CD4-positive, alpha-beta T cell (primary cell): ENCODE results near the gene SLC6A3. TPM values are rescaled to one million over a fixed set of nuclear protein-coding genes. Genes with fewer than 3 reads are reported as not detected.

Experiments
- ATAC-seq: fragments of 200-7000 bp; cut with Tn5 transposase; one replicate; pipeline ENCODE4 v1.10.0; 2022; ENCODE audit warnings: mild to moderate bottlenecking; ENCODE audit not compliant: poor library complexity
- CTCF ChIA-PET: fragments of 350-600 bp; sonication (Branson Sonifier 250); formaldehyde crosslinking; loops from one replicate; lab custom pipeline; 2021; ENCODE audit warnings: antibody characterized with exemption, inconsistent platforms; lab: Charles Lee
- POLR2A ChIA-PET: fragments of 350-600 bp; sonication (Branson Sonifier 250); formaldehyde crosslinking; loops from one replicate; lab custom pipeline; 2021; ENCODE audit warnings: antibody characterized with exemption, inconsistent platforms; lab: Charles Lee
- DNase-seq, 14 experiments: peaks; one replicate each; pipeline ENCODE4 v3.0.0-alpha.2; 2013 to 2020; ENCODE audit warnings: mixed read lengths in 2 of 14
- H3K27ac ChIP-seq, 2 donors: one replicate each; pipeline versions ENCODE4 v1.5.1 to v1.7.0; 2013; ENCODE audit warnings: low read length in 2 of 2, low read depth in 1 of 2, mild to moderate bottlenecking in 1 of 2
- H3K27me3 ChIP-seq, 2 experiments: 1 replicate in 1 of 2; 2 replicates in 1 of 2; pipeline versions ENCODE4 v1.6.1 to v1.7.0; 2013; ENCODE audit warnings: low read length in 2 of 2, control low read depth in 1 of 2, mild to moderate bottlenecking in 1 of 2, moderate library complexity in 1 of 2; ENCODE audit not compliant: insufficient read depth in 2 of 2, control insufficient read depth in 1 of 2
- H3K36me3 ChIP-seq: one replicate; pipeline ENCODE4 v1.6.1; 2013; ENCODE audit warnings: low read length, control low read depth; ENCODE audit not compliant: insufficient read depth
- H3K4me1 ChIP-seq: one replicate; pipeline ENCODE4 v1.6.1; 2013; ENCODE audit warnings: low read length, control low read depth; ENCODE audit not compliant: insufficient read depth
- H3K4me3 ChIP-seq: one replicate; pipeline ENCODE4 v1.5.1; 2013; ENCODE audit warnings: mild to moderate bottlenecking, low read length, moderate library complexity
- H3K9me3 ChIP-seq, 2 experiments: 1 replicate in 1 of 2; 2 replicates in 1 of 2; pipeline versions ENCODE4 v1.6.1 to v1.7.0; 2013; ENCODE audit warnings: low read length in 2 of 2, mild to moderate bottlenecking in 2 of 2, control low read depth in 1 of 2, moderate library complexity in 1 of 2; ENCODE audit not compliant: control insufficient read depth in 1 of 2, insufficient read depth in 1 of 2
- H3K27ac Mint-ChIP-seq: one replicate; pipeline ENCODE4 v1.8.0; 2020; ENCODE audit warnings: mixed read lengths
- H3K27me3 Mint-ChIP-seq: one replicate; pipeline ENCODE4 v1.8.0; 2021; ENCODE audit warnings: mixed read lengths
- H3K36me3 Mint-ChIP-seq: one replicate; pipeline ENCODE4 v1.8.0; 2021; ENCODE audit warnings: low read depth, mixed read lengths
- H3K4me1 Mint-ChIP-seq: one replicate; pipeline ENCODE4 v1.8.0; 2021; ENCODE audit warnings: low read depth, mixed read lengths
- H3K4me3 Mint-ChIP-seq: one replicate; pipeline ENCODE4 v1.8.0; 2020; ENCODE audit warnings: mild to moderate bottlenecking, mixed read lengths
- H3K9me3 Mint-ChIP-seq: one replicate; pipeline ENCODE4 v1.8.0; 2020; ENCODE audit warnings: mixed read lengths
- CTCF ChIP-seq: fragments of 200-600 bp; IDR thresholded peaks from one replicate; pipeline ENCODE4 v1.8.0; 2022; ENCODE audit warnings: antibody characterized with exemption, mild to moderate bottlenecking
- intact Hi-C, 2 experiments: fragments of 100-400 bp; cut with DNase I in 1 of 2; cut with micrococcal nuclease in 1 of 2; formaldehyde crosslinking; loops; one replicate each; pipeline versions ENCODE4 v1.15.1 to v1.9.0; 2023 to 2025; cut with DNase I, micrococcal nuclease
- total RNA-seq, 174 experiments: library from RNA in 2 of 174; stranded (reverse) in 2 of 174; gene quantifications; one replicate each; pipeline ENCODE4 v1.2.3 and lab custom pipeline; 2021 to 2026

The SLC6A3 gene
- total RNA-seq, 2 experiments from 2014 or later, result 0.08 TPM; not detected in 1

- intact Hi-C loops, result no loop called here
- ATAC-seq (no peak), DNase-seq (peak in 4 of 14 experiments; percentile 25 to 65 (median 46))
- no peak overlapping the region for H3K4me3 ChIP-seq
- ChIA-PET CTCF (no interaction called here), POLR2A (no interaction called here)
- Mint-ChIP-seq H3K36me3 (peaks cover 49% of the 10 kb centered on the region), H3K4me3 (no peak overlapping the region), H3K9me3 (no peaks in the 10 kb centered on the region), H3K4me1 (peaks cover 21% of the 10 kb centered on the region), H3K27ac (no peak overlapping the region), H3K27me3 (no peaks in the 10 kb centered on the region)
- peaks cover 0 to 8% of the 10 kb centered on the region in 2 experiments for H3K9me3 ChIP-seq
- peaks cover 32% of the 10 kb centered on the region for H3K4me1 ChIP-seq
- no peak for TF ChIP-seq CTCF
- H3K36me3 ChIP-seq, result peaks cover 52% of the 10 kb centered on the region
- no peak overlapping the region for H3K27ac ChIP-seq
- no peaks in the 10 kb centered on the region for H3K27me3 ChIP-seq
Observed at GRCh38 chr5:1488882-1489680, 43.8 kb upstream of the SLC6A3 start.

DNA sequence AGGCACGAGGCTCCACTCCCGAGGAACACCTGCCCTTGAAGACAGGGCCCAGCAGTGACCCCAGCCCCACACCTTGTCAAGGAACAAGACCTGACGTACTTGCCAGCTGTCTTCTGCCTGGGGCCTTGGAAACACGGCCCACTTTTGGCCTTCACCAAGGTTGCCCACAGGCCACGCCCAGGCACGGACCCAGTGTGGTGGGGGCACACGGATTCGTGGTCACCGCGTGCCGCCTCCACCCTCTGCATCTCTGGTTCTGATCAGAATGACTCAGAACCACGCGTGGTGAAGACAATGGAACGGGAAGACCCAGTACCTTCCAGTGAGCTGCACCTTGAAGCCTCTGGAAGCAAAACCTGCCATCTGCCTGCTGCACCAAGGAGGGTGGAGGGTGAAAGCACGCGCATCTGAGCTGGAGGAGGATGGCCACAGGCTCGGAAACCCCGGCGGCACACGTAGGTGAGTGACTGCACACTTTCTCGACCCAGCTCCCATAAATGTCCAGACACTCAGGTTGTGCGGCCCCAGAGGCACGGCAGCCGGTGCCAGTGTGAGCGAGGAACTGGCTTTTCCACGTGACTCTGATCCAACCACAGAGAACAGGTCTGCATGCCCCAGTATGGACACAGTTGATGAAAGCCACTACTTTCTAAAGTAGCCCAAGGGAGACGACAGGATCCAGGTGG lies 42.0 kb upstream of the SLC6A3 start:
- ChIA-PET POLR2A (no interaction called here), CTCF (no interaction called here)
- no peak overlapping the region for H3K27ac ChIP-seq
- Mint-ChIP-seq H3K36me3 (peaks cover 46% of the 10 kb centered on the region), H3K27ac (no peak overlapping the region), H3K4me3 (no peak overlapping the region), H3K9me3 (no peaks in the 10 kb centered on the region), H3K4me1 (peaks cover 4% of the 10 kb centered on the region), H3K27me3 (no peaks in the 10 kb centered on the region)
- no peak for TF ChIP-seq CTCF
- H3K4me1 ChIP-seq, result peaks cover 17% of the 10 kb centered on the region
- intact Hi-C loops, result no loop called here
- H3K9me3 ChIP-seq, result peaks cover 0 to 3% of the 10 kb centered on the region in 2 experiments
- no peaks in the 10 kb centered on the region for H3K27me3 ChIP-seq
- ATAC-seq (no peak), DNase-seq (no peak)
- no peak overlapping the region for H3K4me3 ChIP-seq
- H3K36me3 ChIP-seq, result peaks cover 41% of the 10 kb centered on the region

- POLR2A ChIA-PET, result no interaction called here
- Mint-ChIP-seq H3K9me3 (no peaks in the 10 kb centered on the region), H3K27me3 (no peaks in the 10 kb centered on the region), H3K27ac (no peak overlapping the region), H3K4me3 (no peak overlapping the region), H3K4me1 (peaks cover 4% of the 10 kb centered on the region), H3K36me3 (peaks cover 45% of the 10 kb centered on the region)
- CTCF ChIA-PET, result no interaction called here
- no peaks in the 10 kb centered on the region for H3K27me3 ChIP-seq
- peaks cover 17% of the 10 kb centered on the region for H3K4me1 ChIP-seq
- H3K36me3 ChIP-seq, result peaks cover 34% of the 10 kb centered on the region
- no peak overlapping the region for H3K4me3 ChIP-seq
- H3K27ac ChIP-seq, result no peak overlapping the region
- H3K9me3 ChIP-seq, result peaks cover 0 to 3% of the 10 kb centered on the region in 2 experiments
- intact Hi-C loops, result no loop called here
- DNase-seq (no peak), ATAC-seq (no peak)
- no peak for TF ChIP-seq CTCF
Observed at GRCh38 chr5:1486271-1486670, 41.0 kb upstream of the SLC6A3 start.
